ENCODE measurements around the gene ERI3.

The ERI3 gene, protein sequence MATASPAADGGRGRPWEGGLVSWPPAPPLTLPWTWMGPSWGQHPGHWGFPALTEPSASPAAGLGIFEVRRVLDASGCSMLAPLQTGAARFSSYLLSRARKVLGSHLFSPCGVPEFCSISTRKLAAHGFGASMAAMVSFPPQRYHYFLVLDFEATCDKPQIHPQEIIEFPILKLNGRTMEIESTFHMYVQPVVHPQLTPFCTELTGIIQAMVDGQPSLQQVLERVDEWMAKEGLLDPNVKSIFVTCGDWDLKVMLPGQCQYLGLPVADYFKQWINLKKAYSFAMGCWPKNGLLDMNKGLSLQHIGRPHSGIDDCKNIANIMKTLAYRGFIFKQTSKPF

DNA sequence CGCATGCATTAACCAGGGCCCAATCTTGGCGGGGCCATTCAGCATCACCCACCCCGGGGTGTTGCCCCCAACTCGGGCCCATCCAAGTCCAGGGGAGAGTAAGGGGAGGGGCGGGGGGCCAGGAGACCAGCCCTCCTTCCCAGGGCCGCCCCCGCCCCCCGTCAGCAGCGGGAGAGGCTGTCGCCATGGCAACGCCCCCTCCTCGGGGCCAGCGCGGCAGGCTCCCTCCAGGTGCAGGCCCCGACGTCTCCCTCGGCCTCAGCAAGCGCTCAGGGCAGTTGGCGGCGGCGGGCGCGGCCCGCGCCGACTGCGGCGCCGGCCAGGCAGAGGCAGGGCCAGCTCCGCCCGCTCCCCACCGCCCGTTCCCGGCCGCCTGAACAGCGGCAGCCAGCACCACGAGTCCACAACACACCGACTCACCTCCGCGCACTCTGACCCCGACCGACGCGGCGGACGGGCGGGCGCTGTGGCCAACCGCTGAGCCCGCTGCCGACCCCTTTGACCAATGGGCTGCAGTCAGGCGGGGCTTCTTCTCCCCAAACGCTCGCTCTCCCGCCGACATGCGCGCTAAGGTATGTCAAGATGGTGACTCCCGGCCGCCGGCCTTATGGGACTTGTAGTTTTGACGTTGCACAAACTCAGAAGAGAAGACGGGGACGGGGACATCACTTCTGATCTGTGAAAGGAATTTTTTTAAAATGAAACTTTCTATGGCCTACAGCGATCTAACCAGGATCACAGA is at the start of gene ERI3:
TSS of gene ERI3 (minus strand) at position 418 of the 742 bp plus-strand sequence. CDS start at position 187, 231 bp downstream.
- peak; percentile 94 for DNase-seq (ENCODE audit: low read depth)

DNA sequence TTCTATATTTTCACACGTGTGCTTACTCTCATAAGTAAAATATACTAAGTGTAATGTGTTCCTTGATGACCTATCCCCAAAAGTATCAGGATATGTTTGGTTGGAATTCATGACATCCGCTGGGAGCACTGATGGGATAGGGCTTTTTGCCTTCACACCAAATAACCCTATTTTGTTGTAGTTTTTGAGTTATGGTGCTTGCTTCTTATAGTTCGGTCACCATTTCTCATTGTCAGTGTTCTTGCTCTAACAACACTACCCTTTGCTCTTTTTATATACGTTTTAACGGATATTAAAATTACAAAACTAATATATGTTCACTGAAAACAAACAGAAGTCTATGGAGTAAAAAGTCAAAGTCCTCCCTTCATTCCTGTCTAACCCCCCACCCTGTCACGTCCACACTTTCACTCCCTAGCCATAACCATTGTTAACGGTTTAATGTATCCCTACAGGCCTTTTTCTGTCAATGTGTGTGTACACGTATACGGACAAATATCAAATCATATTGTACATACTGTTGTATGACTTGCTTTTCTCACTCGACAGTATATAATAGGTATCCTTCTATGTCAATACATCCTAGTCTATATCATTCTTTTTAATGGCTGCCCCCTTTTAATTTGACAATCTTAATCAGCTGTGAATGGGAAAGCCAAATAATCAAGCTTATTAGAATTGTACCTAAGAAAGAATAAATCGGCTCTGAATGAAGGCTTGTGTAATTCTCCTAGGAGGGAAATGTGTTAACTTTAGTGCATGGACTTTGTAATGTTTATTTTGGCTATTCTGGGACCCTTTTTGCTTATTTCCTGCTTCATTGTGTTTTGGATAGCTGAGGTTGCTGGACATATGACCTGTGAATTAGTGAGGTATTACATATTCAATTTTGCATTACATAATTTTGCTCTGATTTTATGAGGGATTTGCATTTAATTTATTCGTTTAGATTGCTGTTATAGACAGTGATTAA is 46.5 kb upstream of the ERI3 start:
- no peak for DNase-seq (ENCODE audit: low read depth)

GRCh38 chr1:44390277-44390676 is 35.2 kb upstream of the ERI3 start:
- DNase-seq (ENCODE audit: low read depth), result peak; percentile 47

GRCh38 chr1:44389437-44389836 is 34.4 kb upstream of the ERI3 start:
- no peak for DNase-seq (ENCODE audit: low read depth)

GRCh38 chr1:44388551-44388950 is 33.5 kb upstream of the ERI3 start:
- DNase-seq (ENCODE audit: low read depth), result no peak

DNA sequence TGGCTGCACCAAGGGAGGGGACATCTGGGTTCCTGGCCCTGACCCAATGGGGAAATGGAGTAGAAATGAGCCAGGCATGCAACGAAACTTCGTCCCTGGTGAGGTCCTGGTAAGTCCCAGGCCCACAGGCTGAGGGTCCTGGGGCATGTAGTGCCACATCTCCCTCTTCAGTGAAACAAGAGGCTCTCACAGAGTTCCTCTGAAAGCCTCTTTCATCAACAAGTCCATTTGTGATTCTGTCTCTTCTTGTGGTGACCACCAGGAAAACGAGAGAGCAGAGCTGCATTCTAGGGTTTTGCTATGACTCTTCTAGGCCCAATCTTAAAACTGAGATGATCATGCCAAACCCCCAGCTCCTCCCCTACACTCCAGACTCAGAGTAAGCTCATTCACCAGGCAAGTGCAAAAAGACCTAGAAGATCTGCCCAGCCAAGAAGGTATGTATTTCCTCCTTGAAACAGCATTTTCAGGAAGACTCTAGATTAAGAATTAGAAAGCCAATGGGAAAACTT is 25.7 kb upstream of the ERI3 start:
- DNase-seq (ENCODE audit: low read depth), result no peak

DNA sequence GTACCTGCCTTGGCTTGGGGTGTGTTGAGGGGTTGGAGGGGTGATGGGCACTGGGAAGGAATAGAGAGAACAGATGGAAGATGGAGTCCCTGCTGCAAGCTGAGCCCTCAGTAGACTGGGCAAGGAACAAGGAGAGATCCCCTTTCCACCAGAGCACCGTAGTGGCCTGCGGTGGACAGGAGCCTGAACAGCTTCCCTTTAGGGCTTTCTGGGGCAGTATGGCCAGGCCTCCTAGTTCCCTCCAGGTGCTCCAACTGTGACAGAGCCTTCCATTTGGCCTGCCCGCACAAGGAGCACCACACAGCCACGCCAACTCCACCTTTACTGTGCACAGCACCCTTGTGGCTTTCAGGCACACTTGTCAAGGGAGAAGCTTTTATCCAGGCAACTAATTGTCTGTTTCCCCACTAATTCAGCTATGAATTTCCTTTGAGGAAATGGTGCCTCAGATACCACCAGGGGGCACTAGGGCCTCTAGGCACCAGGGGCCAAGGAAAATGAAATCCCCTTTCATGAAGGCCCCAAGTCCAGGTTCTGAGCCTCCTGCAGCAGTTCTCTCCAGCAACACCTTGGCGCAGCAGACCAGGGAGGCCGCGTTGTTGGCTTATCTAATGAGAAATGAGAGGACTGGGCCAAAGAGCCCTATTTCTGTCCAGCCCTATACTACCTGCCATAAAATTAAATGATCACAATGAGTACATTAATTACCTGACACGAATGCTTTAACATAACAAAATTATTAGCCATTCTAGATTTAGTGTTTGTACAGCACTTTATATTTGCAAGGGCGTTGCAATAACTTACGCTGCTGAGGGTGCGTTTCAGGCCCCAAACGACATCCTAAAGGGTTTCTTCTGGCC is 23.1 kb upstream of the ERI3 start:
- no peak for DNase-seq (ENCODE audit: low read depth)

- DNase-seq (ENCODE audit: low read depth), result no peak
These were observed 20.5 kb upstream of the ERI3 start for GRCh38 chr1:44375547-44375946.

GRCh38 chr1:44371206-44371605 is 16.1 kb upstream of the ERI3 start:
- DNase-seq (ENCODE audit: low read depth), result no peak

GRCh38 chr1:44368471-44369151 is 13.6 kb upstream of the ERI3 start:
- DNase-seq (ENCODE audit: low read depth), result no peak

DNA sequence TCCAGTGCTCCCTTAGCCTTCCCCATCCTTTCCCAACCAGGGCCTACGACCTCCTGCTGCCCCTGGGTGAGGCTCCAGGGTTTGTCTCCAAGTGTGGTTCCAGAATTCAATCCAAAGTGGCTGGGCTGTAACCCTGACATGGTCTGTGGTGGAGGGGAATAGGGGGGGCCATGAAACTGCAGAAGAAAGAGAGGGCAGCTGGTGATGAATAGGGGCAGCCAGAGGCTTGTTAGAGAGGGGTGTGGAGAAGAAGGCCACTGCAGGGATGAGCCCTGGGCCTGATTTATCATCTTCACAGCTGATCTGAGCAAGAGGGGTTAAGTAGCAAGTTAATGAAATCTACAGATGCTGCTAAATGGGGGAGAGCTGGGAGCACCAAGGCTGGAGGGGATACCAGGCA is 12.9 kb upstream of the ERI3 start:
- no peak for DNase-seq (ENCODE audit: low read depth)

GRCh38 chr1:44366371-44366975 is 11.4 kb upstream of the ERI3 start:
- DNase-seq (ENCODE audit: low read depth), result no peak

DNA sequence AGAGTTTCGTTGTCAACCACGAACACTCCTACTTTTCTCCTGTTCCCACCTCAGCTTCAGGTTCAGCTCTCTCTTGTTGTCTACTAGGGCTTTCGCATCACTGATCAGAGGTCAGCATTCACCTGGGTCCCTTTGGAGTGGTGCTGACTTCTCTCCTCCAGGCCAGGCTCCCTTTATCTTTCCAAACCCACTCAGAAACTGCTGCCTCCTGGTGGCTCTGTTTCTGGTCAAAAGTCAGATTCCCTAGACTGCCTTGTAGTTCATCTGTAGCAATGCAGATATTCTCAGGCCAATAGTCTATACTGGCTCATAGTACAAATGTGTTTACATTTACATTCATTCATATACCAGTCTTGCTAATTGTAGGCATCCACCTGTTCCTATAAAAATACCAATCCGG is 6.4 kb upstream of the ERI3 start:
- no peak for DNase-seq (ENCODE audit: low read depth)

DNA sequence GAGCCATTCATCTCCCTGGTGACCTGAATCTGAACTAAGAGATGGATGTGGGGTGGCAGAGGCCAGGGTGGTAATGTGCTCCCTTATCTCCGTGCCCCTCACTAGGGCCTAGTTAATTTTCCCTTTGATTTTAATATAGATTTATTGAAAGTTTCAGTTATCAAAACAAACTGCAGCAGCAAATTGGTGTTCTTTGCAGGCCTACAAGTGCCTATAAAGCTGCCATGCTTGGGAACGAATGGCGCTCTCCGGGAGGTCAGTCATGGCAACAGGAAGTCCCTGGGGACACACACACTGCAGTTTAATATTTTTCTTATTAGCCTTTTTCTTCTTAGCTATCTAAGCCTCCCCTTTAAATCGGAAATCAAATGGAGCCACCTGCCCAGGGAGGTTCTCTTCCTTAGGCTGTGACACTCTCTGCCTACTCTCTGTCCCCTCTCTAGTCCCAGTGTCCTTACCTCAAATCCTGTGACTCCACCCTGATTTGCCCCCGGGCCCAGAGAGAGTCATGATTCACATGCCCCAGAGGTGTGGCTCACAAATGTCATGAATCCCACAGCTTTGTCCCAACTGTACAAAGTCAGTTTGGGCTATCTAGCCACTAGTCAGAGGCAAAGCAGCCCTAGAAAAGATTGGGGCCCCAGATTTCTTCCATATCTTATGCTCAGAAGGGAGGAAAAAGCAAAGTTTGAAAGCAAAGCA is 4.3 kb upstream of the ERI3 start:
- DNase-seq (ENCODE audit: low read depth), result no peak

- no peak for DNase-seq (ENCODE audit: low read depth)
These were observed 2.7 kb upstream of the ERI3 start for GRCh38 chr1:44357710-44358109.

GRCh38 chr1:44355582-44356305 is 687 bp upstream of the ERI3 start:
- DNase-seq (ENCODE audit: low read depth), result no peak

DNA sequence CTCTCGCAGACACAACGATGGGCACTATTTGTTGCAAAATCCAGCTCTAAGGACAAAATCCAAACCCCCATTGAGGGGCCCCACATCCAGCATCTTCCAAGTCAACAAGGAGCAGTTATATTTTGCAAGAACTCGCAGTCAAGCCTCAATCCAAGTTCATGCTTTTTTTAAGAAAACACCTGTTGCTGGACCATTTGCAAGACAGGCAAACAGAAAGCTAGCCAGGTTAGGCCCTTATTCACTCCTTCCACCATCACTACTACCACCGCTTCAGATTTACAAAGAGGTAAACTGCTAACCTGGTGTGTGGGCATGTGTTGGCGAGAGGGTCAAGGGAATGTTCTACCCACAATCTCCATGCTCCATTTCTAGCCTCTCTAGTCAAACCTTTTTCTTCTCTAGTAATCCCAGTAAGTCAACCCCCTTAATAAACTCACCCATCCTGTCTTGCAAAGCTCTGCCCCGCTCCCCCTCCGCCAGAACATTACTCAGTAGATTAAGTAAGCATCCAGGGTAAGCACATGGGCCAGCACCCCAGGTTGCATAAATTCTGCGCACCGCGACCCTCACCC is 703 bp downstream of the ERI3 start:
- no peak for DNase-seq (ENCODE audit: low read depth)

DNA sequence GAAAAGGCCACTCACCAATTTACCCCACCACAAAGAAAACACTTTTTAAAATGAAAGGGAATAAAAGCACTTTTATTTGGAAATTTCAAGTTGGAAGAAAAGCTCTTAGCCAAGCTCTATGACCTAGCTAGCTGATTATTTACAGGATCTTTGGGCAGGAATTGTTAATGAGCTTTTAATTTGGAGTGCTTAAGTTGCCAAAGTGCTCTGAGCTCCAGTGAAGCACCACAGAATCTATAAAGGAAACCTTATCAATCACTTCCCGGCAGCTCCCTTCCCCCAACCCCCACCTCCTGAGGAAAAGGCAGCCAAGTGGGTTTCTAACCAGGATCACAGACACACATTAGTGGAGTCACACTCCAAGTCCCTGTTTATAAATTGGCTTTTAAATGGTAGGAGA is 1.5 kb downstream of the ERI3 start:
- no peak for DNase-seq (ENCODE audit: low read depth)

GRCh38 chr1:44351289-44351688 is 3.8 kb downstream of the ERI3 start:
- no peak for DNase-seq (ENCODE audit: low read depth)

Data from GM04504 (cell line).